GM18526 (cell line): ENCODE results near the gene ARHGEF38.

Source experiments
- POLR2A ChIP-seq: IDR thresholded peaks from 3 replicates; pipeline ENCODE4 v1.6.1; 2011; ENCODE audit not compliant: insufficient read length; ENCODE audit errors: extremely low read depth

ARHGEF38 gene

GRCh38 chr4:105652286-105652888, 100.0 kb downstream of the ARHGEF38 start:
- no peak for TF ChIP-seq POLR2A

- no peak for TF ChIP-seq POLR2A
These were observed 104.8 kb downstream of the ARHGEF38 start for GRCh38 chr4:105657117-105657765.

- TF ChIP-seq POLR2A = no peak
These were observed 106.8 kb downstream of the ARHGEF38 start for GRCh38 chr4:105659190-105659589.

GRCh38 chr4:105661028-105661427, 108.6 kb downstream of the ARHGEF38 start:
- TF ChIP-seq POLR2A = no peak

GRCh38 chr4:105662935-105663675, 110.7 kb downstream of the ARHGEF38 start:
- no peak for TF ChIP-seq POLR2A

GRCh38 chr4:105666693-105667092, 114.3 kb downstream of the ARHGEF38 start:
- TF ChIP-seq POLR2A = no peak

GRCh38 chr4:105670684-105671083, 118.3 kb downstream of the ARHGEF38 start:
- no peak for TF ChIP-seq POLR2A

- TF ChIP-seq POLR2A = no peak
These were observed 118.9 kb downstream of the ARHGEF38 start for GRCh38 chr4:105671301-105671700.

- TF ChIP-seq POLR2A = no peak
These were observed 121.6 kb downstream of the ARHGEF38 start for GRCh38 chr4:105674011-105674410.

- no peak for TF ChIP-seq POLR2A
These were observed 125.3 kb downstream of the ARHGEF38 start for GRCh38 chr4:105677709-105678108.

GRCh38 chr4:105679186-105679585, 126.8 kb downstream of the ARHGEF38 start:
- TF ChIP-seq POLR2A = no peak

- no peak for TF ChIP-seq POLR2A
These were observed 130.6 kb downstream of the ARHGEF38 start for GRCh38 chr4:105683038-105683437.

- TF ChIP-seq POLR2A = no peak
These were observed 134.2 kb downstream of the ARHGEF38 start for GRCh38 chr4:105686571-105686970.

- no peak for TF ChIP-seq POLR2A
These were observed 146.2 kb downstream of the ARHGEF38 start for GRCh38 chr4:105698607-105699006.

GRCh38 chr4:105707782-105708180, 155.4 kb downstream of the ARHGEF38 start:
- no peak for TF ChIP-seq POLR2A
